Esophagus muscularis mucosa (tissue), 3 donors: Measurements from ENCODE around the gene SDS.

Experiments
- POLR2A ChIP-seq: fragments of 450-650 bp; IDR thresholded peaks from one replicate; pipeline ENCODE4 v1.6.1; 2017; ENCODE audit warnings: antibody characterized with exemption, moderate library complexity, mild to moderate bottlenecking, low read depth
- POLR2AphosphoS5 ChIP-seq, 2 donors: sonication (generic); formaldehyde crosslinking; IDR thresholded peaks; one replicate each; pipeline ENCODE4 v1.6.1; 2017; ENCODE audit warnings: antibody characterized with exemption in 2 of 2
- TF ChIP-seq, protein P1 (sequence below), 3 experiments: fragments of 200-600 bp in 2 of 3; fragments of 450-650 bp in 1 of 3; sonication (generic) in 2 of 3; IDR thresholded peaks; one replicate each; pipeline ENCODE4 v1.5.1; 2017 to 2019; ENCODE audit warnings: antibody characterized with exemption in 3 of 3, mild to moderate bottlenecking in 2 of 3, moderate library complexity in 1 of 3

DNA sequence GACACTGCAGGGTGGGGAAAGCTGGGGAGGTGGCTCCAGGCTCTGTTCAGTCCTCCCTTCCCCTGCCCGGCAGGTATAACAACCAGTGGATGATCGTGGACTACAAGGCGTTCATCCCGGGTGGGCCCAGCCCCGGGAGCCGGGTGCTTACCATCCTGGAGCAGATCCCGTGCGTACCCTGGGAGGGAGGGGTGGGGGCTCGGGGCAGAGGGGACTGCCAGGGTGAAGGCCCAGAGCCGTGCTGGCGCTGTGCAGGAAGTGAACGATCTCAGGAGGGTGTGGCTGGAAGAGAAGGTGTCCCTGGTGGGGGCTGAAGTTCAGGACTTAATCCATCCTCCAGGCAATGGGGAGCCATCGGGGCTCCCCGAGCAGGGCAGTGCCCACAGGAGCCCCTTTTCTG is 18.9 kb downstream of the SDS start:
- TF ChIP-seq, protein P1, sequence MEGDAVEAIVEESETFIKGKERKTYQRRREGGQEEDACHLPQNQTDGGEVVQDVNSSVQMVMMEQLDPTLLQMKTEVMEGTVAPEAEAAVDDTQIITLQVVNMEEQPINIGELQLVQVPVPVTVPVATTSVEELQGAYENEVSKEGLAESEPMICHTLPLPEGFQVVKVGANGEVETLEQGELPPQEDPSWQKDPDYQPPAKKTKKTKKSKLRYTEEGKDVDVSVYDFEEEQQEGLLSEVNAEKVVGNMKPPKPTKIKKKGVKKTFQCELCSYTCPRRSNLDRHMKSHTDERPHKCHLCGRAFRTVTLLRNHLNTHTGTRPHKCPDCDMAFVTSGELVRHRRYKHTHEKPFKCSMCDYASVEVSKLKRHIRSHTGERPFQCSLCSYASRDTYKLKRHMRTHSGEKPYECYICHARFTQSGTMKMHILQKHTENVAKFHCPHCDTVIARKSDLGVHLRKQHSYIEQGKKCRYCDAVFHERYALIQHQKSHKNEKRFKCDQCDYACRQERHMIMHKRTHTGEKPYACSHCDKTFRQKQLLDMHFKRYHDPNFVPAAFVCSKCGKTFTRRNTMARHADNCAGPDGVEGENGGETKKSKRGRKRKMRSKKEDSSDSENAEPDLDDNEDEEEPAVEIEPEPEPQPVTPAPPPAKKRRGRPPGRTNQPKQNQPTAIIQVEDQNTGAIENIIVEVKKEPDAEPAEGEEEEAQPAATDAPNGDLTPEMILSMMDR (IDR thresholded peaks at IDR 0.05) = no peak
- TF ChIP-seq POLR2A (no peak), POLR2AphosphoS5 (IDR thresholded peaks at IDR 0.05) (no peak)
